ENCODE measurements around the gene UNC13D. TPM values are rescaled to one million over a fixed set of nuclear protein-coding genes. Genes with fewer than 3 reads are reported as not detected.
A peak's percentile ranks its signal among the peaks of the same experiment; 100 is the strongest.

UNC13D gene
- total RNA-seq, 1 donor from 2014 or later: 1.6 TPM

DNA sequence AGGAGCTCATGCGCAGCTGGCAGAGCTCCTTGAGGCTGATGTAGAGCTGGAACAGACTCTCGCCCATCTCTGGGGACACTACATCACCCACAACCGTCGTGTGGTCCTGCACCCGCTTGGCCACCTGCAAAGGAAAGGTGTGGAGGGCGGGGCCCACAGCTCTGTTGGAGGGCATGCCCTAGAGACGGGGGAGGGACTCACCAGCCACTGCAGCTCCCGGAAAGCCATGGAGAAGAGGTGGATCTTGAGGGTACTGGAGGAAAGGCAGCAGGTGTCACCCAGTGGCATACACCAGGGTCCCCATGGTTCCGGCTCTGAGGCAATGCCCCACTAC lies 8.6 kb downstream of the UNC13D start:
- Histone ChIP-seq H3K27me3 (ENCODE audit: control insufficient read depth in 3 of 3, insufficient read depth in 3 of 3, low read length in 3 of 3) (no peaks in the 10 kb centered on the region), H3K4me3 (ENCODE audit: low read length in 3 of 3) (no peak overlapping the region), H3K27ac (ENCODE audit: low read depth, low read length) (no peak overlapping the region), H3K4me1 (ENCODE audit: control insufficient read depth in 3 of 3, insufficient read depth in 3 of 3, low read length in 3 of 3) (peaks cover 0 to 16% (median 4%) of the 10 kb centered on the region in 3 donors), H3K36me3 (ENCODE audit: control insufficient read depth in 3 of 3, insufficient read depth in 3 of 3, low read length in 3 of 3) (peaks cover 2 to 48% (median 31%) of the 10 kb centered on the region in 3 donors), H3K9ac (ENCODE audit: low read depth in 1 of 3, low read length in 3 of 3) (no peak overlapping the region), H3K9me3 (ENCODE audit: control insufficient read depth in 3 of 3, low read length in 3 of 3) (no peaks in the 10 kb centered on the region)

- H3K9me3 ChIP-seq (ENCODE audit: control insufficient read depth in 3 of 3, low read length in 3 of 3): no peaks in the 10 kb centered on the region
- H3K9ac ChIP-seq (ENCODE audit: low read depth in 1 of 3, low read length in 3 of 3): no peak overlapping the region
- H3K4me1 ChIP-seq (ENCODE audit: control insufficient read depth in 3 of 3, insufficient read depth in 3 of 3, low read length in 3 of 3): peaks cover 0 to 16% (median 4%) of the 10 kb centered on the region in 3 donors
- no peaks in the 10 kb centered on the region for H3K27me3 ChIP-seq (ENCODE audit: control insufficient read depth in 3 of 3, insufficient read depth in 3 of 3, low read length in 3 of 3)
- no peak overlapping the region for H3K4me3 ChIP-seq (ENCODE audit: low read length in 3 of 3)
- peaks cover 3 to 52% (median 33%) of the 10 kb centered on the region in 3 donors for H3K36me3 ChIP-seq (ENCODE audit: control insufficient read depth in 3 of 3, insufficient read depth in 3 of 3, low read length in 3 of 3)
- no peak overlapping the region for H3K27ac ChIP-seq (ENCODE audit: low read depth, low read length)
Observed at GRCh38 chr17:75834928-75835653, 9.1 kb downstream of the UNC13D start.

DNA sequence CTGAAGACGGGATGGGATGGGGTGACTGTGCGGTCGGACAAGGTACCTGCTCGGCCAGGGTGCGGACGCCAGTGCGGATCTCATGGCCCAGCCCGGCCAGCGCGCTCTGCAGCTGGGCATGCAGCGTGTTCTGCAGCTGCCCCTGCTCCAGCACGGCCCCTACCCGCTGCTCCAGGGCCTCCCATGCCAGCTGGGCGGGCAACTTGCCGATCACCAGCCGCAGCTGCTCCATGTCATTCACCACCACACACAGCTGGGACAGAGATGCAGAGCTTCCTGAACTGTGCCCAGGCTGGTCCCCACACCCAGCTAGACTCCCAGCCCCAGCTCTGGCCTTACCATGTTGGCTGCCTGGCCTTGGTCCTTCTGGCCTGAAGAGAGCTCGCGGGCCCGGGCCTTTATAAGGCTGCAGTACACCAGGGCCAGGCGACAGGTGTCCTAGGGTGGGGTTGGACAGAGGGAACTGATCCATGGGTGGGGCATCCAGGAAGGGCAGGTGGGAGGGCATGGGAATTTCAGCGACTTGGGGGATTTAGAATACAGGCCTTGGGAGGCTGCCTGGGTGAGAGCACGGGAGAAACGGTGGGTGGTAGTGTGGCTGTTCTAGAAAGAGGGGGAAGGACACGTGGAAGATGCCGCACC lies 9.8 kb downstream of the UNC13D start:
- H3K27me3 ChIP-seq (ENCODE audit: control insufficient read depth in 3 of 3, insufficient read depth in 3 of 3, low read length in 3 of 3): no peaks in the 10 kb centered on the region
- peaks cover 4 to 47% (median 37%) of the 10 kb centered on the region in 3 donors for H3K36me3 ChIP-seq (ENCODE audit: control insufficient read depth in 3 of 3, insufficient read depth in 3 of 3, low read length in 3 of 3)
- peaks cover 0 to 16% (median 4%) of the 10 kb centered on the region in 3 donors for H3K4me1 ChIP-seq (ENCODE audit: control insufficient read depth in 3 of 3, insufficient read depth in 3 of 3, low read length in 3 of 3)
- H3K9me3 ChIP-seq (ENCODE audit: control insufficient read depth in 3 of 3, low read length in 3 of 3): no peaks in the 10 kb centered on the region
- H3K9ac ChIP-seq (ENCODE audit: low read depth in 1 of 3, low read length in 3 of 3): no peak overlapping the region
- no peak overlapping the region for H3K27ac ChIP-seq (ENCODE audit: low read depth, low read length)
- H3K4me3 ChIP-seq (ENCODE audit: low read length in 3 of 3): no peak overlapping the region

- Histone ChIP-seq H3K9me3 (ENCODE audit: control insufficient read depth in 3 of 3, low read length in 3 of 3) (no peaks in the 10 kb centered on the region), H3K4me3 (ENCODE audit: low read length in 3 of 3) (no peak overlapping the region), H3K4me1 (ENCODE audit: control insufficient read depth in 3 of 3, insufficient read depth in 3 of 3, low read length in 3 of 3) (peaks cover 6 to 22% (median 14%) of the 10 kb centered on the region in 3 donors), H3K36me3 (ENCODE audit: control insufficient read depth in 3 of 3, insufficient read depth in 3 of 3, low read length in 3 of 3) (peaks cover 4 to 51% (median 37%) of the 10 kb centered on the region in 3 donors), H3K27me3 (ENCODE audit: control insufficient read depth in 3 of 3, insufficient read depth in 3 of 3, low read length in 3 of 3) (no peaks in the 10 kb centered on the region), H3K9ac (ENCODE audit: low read depth in 1 of 3, low read length in 3 of 3) (peak overlapping the region in 1 of 3 donors; percentile 7), H3K27ac (ENCODE audit: low read depth, low read length) (no peak overlapping the region)
Observed at GRCh38 chr17:75832652-75833400, 11.4 kb downstream of the UNC13D start.

GRCh38 chr17:75832164-75832651 lies 12.0 kb downstream of the UNC13D start:
- no peak overlapping the region for H3K27ac ChIP-seq (ENCODE audit: low read depth, low read length)
- H3K4me1 ChIP-seq (ENCODE audit: control insufficient read depth in 3 of 3, insufficient read depth in 3 of 3, low read length in 3 of 3): peaks cover 12 to 28% (median 20%) of the 10 kb centered on the region in 3 donors
- H3K36me3 ChIP-seq (ENCODE audit: control insufficient read depth in 3 of 3, insufficient read depth in 3 of 3, low read length in 3 of 3): peaks cover 4 to 51% (median 37%) of the 10 kb centered on the region in 3 donors
- no peak overlapping the region for H3K4me3 ChIP-seq (ENCODE audit: low read length in 3 of 3)
- peak overlapping the region in 2 of 3 donors; percentile 7 to 16 for H3K9ac ChIP-seq (ENCODE audit: low read depth in 1 of 3, low read length in 3 of 3)
- H3K9me3 ChIP-seq (ENCODE audit: control insufficient read depth in 3 of 3, low read length in 3 of 3): no peaks in the 10 kb centered on the region
- H3K27me3 ChIP-seq (ENCODE audit: control insufficient read depth in 3 of 3, insufficient read depth in 3 of 3, low read length in 3 of 3): no peaks in the 10 kb centered on the region

DNA sequence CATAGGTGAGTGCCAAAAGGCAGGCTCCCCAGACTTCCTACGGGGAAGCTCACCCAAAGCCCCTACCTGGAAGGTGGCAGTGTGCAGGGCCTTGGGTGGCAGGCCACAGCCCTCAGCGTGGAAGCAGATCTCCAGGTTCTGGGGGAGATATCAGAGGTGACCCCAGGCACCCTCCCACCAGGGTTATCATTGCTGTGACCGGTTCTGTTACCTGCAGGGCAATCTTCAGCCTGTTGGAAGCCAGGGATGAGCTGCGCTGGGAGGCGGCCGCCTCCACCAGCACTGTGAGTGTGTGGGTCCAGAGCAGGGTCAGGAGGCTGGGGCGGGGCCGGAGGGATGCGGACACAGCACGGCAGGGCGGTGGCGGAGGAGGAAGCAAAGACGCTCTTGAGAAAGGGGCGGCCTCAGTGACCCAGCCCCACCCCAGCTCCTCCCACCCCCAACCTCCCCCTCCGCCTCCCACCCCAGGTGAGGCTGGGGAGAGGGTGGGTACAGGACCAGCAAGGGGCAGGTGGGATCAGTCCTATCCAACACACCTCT lies 13.1 kb downstream of the UNC13D start:
- no peaks in the 10 kb centered on the region for H3K27me3 ChIP-seq (ENCODE audit: control insufficient read depth in 3 of 3, insufficient read depth in 3 of 3, low read length in 3 of 3)
- no peak overlapping the region for H3K27ac ChIP-seq (ENCODE audit: low read depth, low read length)
- no peaks in the 10 kb centered on the region for H3K9me3 ChIP-seq (ENCODE audit: control insufficient read depth in 3 of 3, low read length in 3 of 3)
- peaks cover 19 to 37% (median 25%) of the 10 kb centered on the region in 3 donors for H3K4me1 ChIP-seq (ENCODE audit: control insufficient read depth in 3 of 3, insufficient read depth in 3 of 3, low read length in 3 of 3)
- peaks cover 8 to 43% (median 34%) of the 10 kb centered on the region in 3 donors for H3K36me3 ChIP-seq (ENCODE audit: control insufficient read depth in 3 of 3, insufficient read depth in 3 of 3, low read length in 3 of 3)
- no peak overlapping the region for H3K4me3 ChIP-seq (ENCODE audit: low read length in 3 of 3)
- no peak overlapping the region for H3K9ac ChIP-seq (ENCODE audit: low read depth in 1 of 3, low read length in 3 of 3)

- H3K9ac ChIP-seq (ENCODE audit: low read depth in 1 of 3, low read length in 3 of 3): no peak overlapping the region
- H3K9me3 ChIP-seq (ENCODE audit: control insufficient read depth in 3 of 3, low read length in 3 of 3): no peaks in the 10 kb centered on the region
- H3K27ac ChIP-seq (ENCODE audit: low read depth, low read length): no peak overlapping the region
- H3K27me3 ChIP-seq (ENCODE audit: control insufficient read depth in 3 of 3, insufficient read depth in 3 of 3, low read length in 3 of 3): no peaks in the 10 kb centered on the region
- H3K36me3 ChIP-seq (ENCODE audit: control insufficient read depth in 3 of 3, insufficient read depth in 3 of 3, low read length in 3 of 3): peaks cover 10 to 37% (median 32%) of the 10 kb centered on the region in 3 donors
- peaks cover 19 to 37% (median 25%) of the 10 kb centered on the region in 3 donors for H3K4me1 ChIP-seq (ENCODE audit: control insufficient read depth in 3 of 3, insufficient read depth in 3 of 3, low read length in 3 of 3)
- no peak overlapping the region for H3K4me3 ChIP-seq (ENCODE audit: low read length in 3 of 3)
Observed at GRCh38 chr17:75830164-75831031, 13.8 kb downstream of the UNC13D start.

- H3K4me1 ChIP-seq (ENCODE audit: control insufficient read depth in 3 of 3, insufficient read depth in 3 of 3, low read length in 3 of 3): peaks cover 19 to 33% (median 25%) of the 10 kb centered on the region in 3 donors
- no peaks in the 10 kb centered on the region for H3K27me3 ChIP-seq (ENCODE audit: control insufficient read depth in 3 of 3, insufficient read depth in 3 of 3, low read length in 3 of 3)
- H3K36me3 ChIP-seq (ENCODE audit: control insufficient read depth in 3 of 3, insufficient read depth in 3 of 3, low read length in 3 of 3): peaks cover 10 to 32% (median 31%) of the 10 kb centered on the region in 3 donors
- H3K9me3 ChIP-seq (ENCODE audit: control insufficient read depth in 3 of 3, low read length in 3 of 3): no peaks in the 10 kb centered on the region
- no peak overlapping the region for H3K27ac ChIP-seq (ENCODE audit: low read depth, low read length)
- H3K4me3 ChIP-seq (ENCODE audit: low read length in 3 of 3): no peak overlapping the region
- no peak overlapping the region for H3K9ac ChIP-seq (ENCODE audit: low read depth in 1 of 3, low read length in 3 of 3)
Observed at GRCh38 chr17:75829747-75830146, 14.5 kb downstream of the UNC13D start.

DNA sequence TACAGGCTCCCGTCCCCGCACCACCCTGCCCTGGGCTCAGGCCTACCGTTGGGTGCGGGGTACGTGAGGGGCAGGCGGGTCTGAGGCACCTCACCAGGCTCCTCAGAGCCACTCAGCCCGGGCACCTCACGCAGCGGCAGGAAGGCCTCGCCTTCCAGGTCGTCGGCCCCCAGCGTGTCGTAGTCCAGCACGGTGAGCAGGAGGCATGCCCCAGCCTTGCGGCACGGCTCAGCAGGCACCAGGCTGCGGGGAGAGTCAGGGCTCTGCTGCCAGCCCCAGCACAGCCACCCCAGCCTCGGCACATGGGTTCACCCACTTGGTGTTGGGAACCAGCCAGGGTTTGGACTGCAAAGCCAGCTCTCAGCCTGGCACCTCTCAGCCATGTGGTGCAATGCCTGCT lies 15.5 kb downstream of the UNC13D start:
- H3K27ac ChIP-seq (ENCODE audit: low read depth, low read length): no peak overlapping the region
- peak overlapping the region in 1 of 3 donors; percentile 78 for H3K9ac ChIP-seq (ENCODE audit: low read depth in 1 of 3, low read length in 3 of 3)
- H3K36me3 ChIP-seq (ENCODE audit: control insufficient read depth in 3 of 3, insufficient read depth in 3 of 3, low read length in 3 of 3): peaks cover 19 to 29% (median 25%) of the 10 kb centered on the region in 3 donors
- H3K4me1 ChIP-seq (ENCODE audit: control insufficient read depth in 3 of 3, insufficient read depth in 3 of 3, low read length in 3 of 3): peaks cover 19 to 26% (median 23%) of the 10 kb centered on the region in 3 donors
- no peaks in the 10 kb centered on the region for H3K9me3 ChIP-seq (ENCODE audit: control insufficient read depth in 3 of 3, low read length in 3 of 3)
- no peaks in the 10 kb centered on the region for H3K27me3 ChIP-seq (ENCODE audit: control insufficient read depth in 3 of 3, insufficient read depth in 3 of 3, low read length in 3 of 3)
- no peak overlapping the region for H3K4me3 ChIP-seq (ENCODE audit: low read length in 3 of 3)
